Caki2 (cell line): Measurements from ENCODE around the gene CPS1. TPM values are rescaled to one million over a fixed set of nuclear protein-coding genes. Genes with fewer than 3 reads are reported as not detected.

Experiments used
- DNase-seq: peaks from one replicate; pipeline ENCODE4 v3.0.0-alpha.2; 2015; ENCODE audit warnings: low read depth
- in situ Hi-C: cut with HindIII; loops from 2 replicates; pipeline ENCODE4 v1.10.0; 2016; ENCODE audit warnings: low sequenced_read_pairs, low pct_unique_long_range_greater_than_20kb, mixed read lengths
- total RNA-seq: library from RNA; depleted of rRNA; stranded (reverse); fragments of >200 nt; shearing (Covaris generic); gene quantifications from 2 replicates; pipeline ENCODE4 v1.2.3, GENCODE V29; 2014; ENCODE audit warnings: low replicate concordance

Gene CPS1
- total RNA-seq, 1 experiment from 2014 or later = 0.95 TPM

DNA sequence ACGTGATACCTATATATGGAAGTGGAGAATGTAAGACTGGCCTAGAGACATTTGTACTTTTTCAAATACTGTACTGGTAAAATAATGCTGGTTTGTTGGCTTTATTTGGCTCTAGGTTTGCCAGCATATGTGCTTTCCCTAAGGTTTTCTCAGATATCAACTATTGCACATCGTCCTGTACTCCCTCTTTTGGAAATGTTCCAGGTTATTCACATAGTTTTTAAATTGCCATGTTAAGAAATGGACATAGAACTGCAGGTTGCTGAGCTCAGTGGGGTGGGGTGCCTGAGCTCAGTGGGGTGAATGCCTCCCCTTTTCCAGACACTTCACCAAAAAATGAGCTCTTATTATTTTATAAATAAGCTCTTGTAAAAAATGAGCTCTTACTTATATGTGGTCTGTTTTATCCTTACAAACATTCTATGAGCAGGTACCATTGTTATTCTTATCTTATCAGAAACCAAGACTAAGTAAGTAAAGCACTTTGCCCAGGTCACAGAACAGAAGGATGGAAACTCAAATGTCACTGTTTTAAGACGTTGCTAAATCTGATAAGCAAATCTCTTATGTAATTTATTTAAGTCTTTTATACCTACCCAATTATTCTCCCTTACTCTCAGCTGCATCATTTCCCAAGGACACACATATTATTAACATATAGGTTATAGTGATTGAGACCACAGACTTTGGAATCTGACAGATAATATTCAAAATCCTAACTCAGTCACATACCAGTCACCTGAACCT, 99.0 kb downstream of the CPS1 start:
- in situ Hi-C loops = no loop called here

GRCh38 chr2:210657874-210658273, 101.5 kb downstream of the CPS1 start:
- DNase-seq = no peak
- in situ Hi-C loops = no loop called here

More for the DNA sequence above, 99.0 kb downstream of the CPS1 start:
- DNase-seq = no peak

GRCh38 chr2:210660751-210661150, 104.4 kb downstream of the CPS1 start:
- DNase-seq = no peak
- in situ Hi-C loops = no loop called here

GRCh38 chr2:210662560-210662959, 106.2 kb downstream of the CPS1 start:
- DNase-seq = no peak
- in situ Hi-C loops = no loop called here

DNA sequence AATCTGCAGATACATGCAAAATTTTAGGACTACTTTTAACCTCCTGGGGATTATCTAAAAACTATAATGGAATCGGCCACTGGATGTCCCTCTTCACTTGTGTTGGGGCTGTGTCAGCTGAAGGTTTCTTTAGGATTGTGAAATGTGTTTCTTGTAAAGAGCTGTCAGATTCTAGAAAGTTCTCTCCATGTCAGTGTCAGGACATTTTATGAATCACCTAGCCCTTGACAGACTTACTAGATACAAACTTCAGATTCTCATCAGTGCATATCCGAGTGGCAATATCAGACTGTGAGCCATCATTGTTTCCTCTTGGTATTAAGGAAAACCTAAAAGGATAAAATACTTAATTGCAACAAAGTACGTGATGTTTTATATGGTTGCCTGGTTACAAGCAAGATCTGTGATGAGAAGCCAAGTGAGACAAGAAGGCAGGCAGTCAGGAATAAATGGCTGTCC, 107.3 kb downstream of the CPS1 start:
- in situ Hi-C loops = no loop called here
- DNase-seq = peak; percentile 1

- in situ Hi-C loops = no loop called here
- no peak for DNase-seq
These were observed 111.3 kb downstream of the CPS1 start for GRCh38 chr2:210667711-210668110.

DNA sequence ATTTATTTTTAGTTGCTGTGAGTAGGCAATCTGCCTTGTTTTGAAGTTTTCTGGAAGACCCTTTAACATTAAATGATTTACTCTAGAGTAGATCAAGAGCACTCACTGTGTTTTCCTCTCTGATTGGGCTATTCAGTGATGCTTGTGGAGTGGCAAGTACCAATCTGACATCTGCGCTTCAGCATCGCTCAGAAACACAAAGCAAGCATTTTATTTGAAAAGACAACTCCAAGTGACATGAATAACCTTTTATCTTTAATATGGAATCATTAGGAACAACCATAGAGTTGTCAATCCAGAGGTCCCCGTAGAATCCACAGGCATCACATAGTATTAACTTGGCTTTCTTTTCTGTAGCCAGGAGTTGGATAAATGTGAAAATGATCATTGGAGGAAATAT, 114.7 kb downstream of the CPS1 start:
- DNase-seq = no peak
- in situ Hi-C loops = no loop called here

GRCh38 chr2:210673117-210673516, 116.7 kb downstream of the CPS1 start:
- DNase-seq = no peak
- in situ Hi-C loops = no loop called here

DNA sequence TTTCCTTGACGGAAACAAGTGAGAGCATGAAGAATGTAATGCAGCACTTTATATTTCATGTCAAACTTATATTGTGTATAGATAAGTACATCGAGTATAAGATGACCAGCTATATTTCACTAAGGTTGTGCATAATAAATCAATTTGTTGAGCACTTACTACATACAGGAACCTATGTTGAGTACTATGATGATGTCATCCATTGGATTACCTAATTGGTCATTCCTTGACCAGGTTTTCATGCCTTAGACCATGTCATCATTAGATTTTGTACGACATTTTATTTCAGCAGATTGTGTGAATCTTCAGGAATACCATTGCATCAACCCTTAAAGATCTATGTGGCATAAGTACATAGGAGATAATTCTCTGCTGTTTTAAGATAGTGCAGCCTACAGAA, 119.7 kb downstream of the CPS1 start:
- no peak for DNase-seq
- in situ Hi-C loops = no loop called here

DNA sequence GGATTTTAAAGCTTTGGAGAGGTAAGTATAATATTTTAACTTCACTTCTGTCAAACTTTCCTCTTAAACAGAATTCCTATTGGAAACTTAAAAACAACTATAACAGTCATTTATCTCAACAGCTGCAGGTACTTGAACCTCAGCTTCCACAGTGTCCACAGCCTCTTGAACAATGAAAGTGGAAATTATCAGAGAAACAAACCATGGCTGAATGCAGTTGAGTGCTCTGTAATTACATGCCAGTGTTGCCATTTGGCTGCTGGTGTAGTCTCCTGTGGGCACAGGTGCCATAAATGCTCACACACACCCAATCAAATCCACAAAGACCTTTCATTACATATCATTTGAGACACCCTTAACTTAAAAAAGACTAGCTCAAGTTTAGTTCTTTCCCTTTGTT, 125.1 kb downstream of the CPS1 start:
- in situ Hi-C loops = no loop called here
- DNase-seq = no peak

GRCh38 chr2:210686401-210686800, 130.0 kb downstream of the CPS1 start:
- in situ Hi-C loops = no loop called here
- no peak for DNase-seq

- in situ Hi-C loops = no loop called here
- no peak for DNase-seq
These were observed 131.5 kb downstream of the CPS1 start for GRCh38 chr2:210687786-210688470.

DNA sequence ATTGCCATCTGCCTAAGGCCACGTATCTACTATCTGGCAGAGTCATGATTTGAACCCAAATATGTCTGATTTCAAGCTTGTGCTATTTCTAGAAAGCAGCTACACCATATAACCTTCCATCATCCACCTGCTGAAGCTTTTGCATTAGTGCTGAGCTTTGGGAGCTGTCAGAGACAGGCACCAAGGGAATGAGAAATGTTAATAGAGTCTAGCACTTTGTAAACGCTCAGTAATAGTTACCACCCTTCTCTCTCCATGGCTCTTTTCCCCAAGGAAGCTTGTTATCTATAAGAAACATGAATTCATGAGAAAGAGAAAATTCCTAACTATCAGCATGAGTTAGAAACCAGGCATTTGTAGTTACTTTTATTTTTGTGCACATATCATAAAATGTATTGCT, 151.5 kb downstream of the CPS1 start:
- in situ Hi-C loops = no loop called here
- DNase-seq = no peak

DNA sequence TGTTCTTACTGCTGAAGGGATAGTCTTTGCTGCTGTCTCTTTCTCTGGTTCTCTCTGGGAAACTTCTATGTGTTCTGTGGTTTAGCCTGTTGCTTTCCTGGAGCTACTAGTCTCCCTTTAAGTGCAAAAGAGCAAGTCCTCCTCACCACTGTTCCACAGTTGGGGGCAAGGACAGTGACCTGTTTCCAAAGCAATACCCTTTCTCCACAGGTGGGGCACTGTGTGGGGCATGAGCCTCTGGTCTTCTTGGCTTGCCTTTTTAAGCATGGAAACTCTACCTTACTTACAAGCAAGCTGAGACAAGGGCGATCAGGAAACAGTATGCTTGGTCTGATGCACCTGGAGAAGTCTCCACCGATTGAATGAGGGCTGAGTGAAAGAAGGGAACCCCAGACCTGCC, 156.7 kb downstream of the CPS1 start:
- in situ Hi-C loops = no loop called here

DNA sequence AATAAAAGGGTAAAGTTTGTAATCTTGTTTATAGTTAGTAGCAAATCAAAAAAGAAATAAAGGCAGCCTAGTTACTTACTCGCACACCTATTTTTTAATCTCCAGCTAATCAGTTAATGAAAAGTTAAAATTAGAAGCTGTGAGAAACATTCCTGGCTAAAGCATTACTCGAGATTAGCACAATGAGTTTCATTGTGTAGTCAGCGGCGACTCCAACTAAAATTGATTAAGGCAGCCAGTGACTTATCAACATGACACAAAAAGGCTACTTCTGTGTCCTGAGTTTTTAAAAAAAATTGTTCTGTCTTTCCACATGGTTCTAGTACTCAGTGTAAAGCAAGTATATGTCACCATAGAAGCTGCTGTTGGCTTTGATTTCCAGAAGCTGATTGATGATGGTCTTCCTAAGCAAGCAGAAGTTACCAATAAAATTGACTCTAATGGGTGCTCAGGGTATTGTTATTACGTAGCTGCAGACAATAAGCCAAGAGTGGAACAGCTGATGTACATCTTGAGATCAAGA, 159.2 kb downstream of the CPS1 start:
- in situ Hi-C loops = no loop called here
- DNase-seq = no peak

More for the DNA sequence above, 156.7 kb downstream of the CPS1 start:
- DNase-seq = no peak

GRCh38 chr2:210718503-210718902, 162.1 kb downstream of the CPS1 start:
- no peak for DNase-seq
- in situ Hi-C loops = no loop called here

DNA sequence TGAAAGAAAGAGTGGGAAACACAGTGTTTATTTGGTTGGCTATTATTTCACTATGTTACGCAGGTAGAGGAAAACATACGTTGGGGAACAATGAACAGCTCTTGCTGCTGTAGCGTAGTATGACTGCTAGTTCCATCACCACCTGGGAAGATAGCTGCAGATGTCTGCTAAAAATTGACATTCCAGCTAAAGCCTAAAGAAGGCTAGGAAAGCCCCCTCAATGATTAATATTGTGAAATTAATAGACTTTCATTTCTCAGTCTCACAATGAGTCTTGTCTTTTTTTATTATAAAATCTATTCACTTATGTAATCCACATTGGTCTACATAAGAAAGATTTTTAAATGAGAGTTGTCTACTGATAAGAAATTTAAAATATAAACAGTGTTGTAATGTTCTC, 165.7 kb downstream of the CPS1 start:
- in situ Hi-C loops = no loop called here
- DNase-seq = no peak

DNA sequence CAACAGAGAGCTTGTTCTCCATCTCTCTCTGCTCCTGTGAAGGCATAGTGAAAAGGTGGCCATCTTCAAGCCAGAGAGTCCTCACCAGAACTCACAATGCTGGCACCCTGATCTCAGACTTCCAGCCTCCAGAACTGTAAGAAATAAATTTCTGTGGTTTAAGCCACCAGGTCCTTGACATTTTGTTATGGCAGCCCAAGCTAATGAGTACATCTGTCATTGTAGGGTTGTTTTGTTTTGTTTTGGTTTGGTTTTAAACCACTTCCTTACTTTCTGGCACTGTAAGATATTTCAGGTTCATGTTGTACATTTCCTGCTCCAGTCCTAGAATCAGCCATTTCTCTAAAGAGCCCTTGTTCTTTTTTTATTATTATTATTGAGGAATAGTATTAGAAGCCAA, 171.2 kb downstream of the CPS1 start:
- in situ Hi-C loops = no loop called here
- no peak for DNase-seq
